Endothelial cell of umbilical vein (primary cell): ENCODE measurements around the gene RACGAP1. TPM values are rescaled to one million over a fixed set of nuclear protein-coding genes. Genes with fewer than 3 reads are reported as not detected.

Source experiments
- BruUV-seq: library from RNA; stranded (reverse); fragments of 400-500 nt; replicated peaks from 2 replicates; lab custom pipeline; 2021; lab: Mats Ljungman, UMichigan
- CTCF ChIA-PET: fragments of 300-600, 350-600 bp; sonication (Branson Sonifier 250); formaldehyde crosslinking; loops from one replicate; lab custom pipeline; 2021; ENCODE audit warnings: antibody characterized with exemption, inconsistent platforms; lab: Charles Lee
- POLR2A ChIA-PET: fragments of 300-600, 350-600 bp; sonication (Branson Sonifier 250); formaldehyde crosslinking; loops from one replicate; lab custom pipeline; 2021; ENCODE audit warnings: antibody characterized with exemption, inconsistent platforms; lab: Charles Lee
- DNase-seq: peaks from one replicate; pipeline ENCODE4 v3.0.0-alpha.2; 2011; ENCODE audit warnings: low read depth, low spot score
- FAIRE-seq: peaks from 2 replicates; lab custom pipeline; 2011; peaks lifted over from hg19 to GRCh38; lab: Jason Lieb, UNC
- H2AFZ ChIP-seq: 2 replicates; pipeline ENCODE4 v1.6.0; 2012; ENCODE audit warnings: low read depth, low read length, control low read depth, inconsistent platforms
- H3K27ac ChIP-seq: 2 replicates; pipeline ENCODE4 v1.5.1; 2011; ENCODE audit warnings: low read depth, mild to moderate bottlenecking, control low read depth, low read length, moderate library complexity; ENCODE audit not compliant: insufficient read depth
- H3K27me3 ChIP-seq, 2 experiments: 2 replicates each; pipeline versions ENCODE4 v1.6.0 to v1.6.1; 2011; ENCODE audit warnings: low read length in 2 of 2, mixed read lengths in 1 of 2; ENCODE audit not compliant: control insufficient read depth in 2 of 2, insufficient read depth in 2 of 2
- H3K36me3 ChIP-seq, 2 experiments: 2 replicates in 1 of 2; 3 replicates in 1 of 2; pipeline ENCODE4 v1.5.1; 2011; ENCODE audit warnings: low read length in 2 of 2, mild to moderate bottlenecking in 1 of 2, moderate library complexity in 1 of 2; ENCODE audit not compliant: control insufficient read depth in 2 of 2, insufficient read depth in 2 of 2; ENCODE audit errors: extremely low read depth in 1 of 2
- H3K4me1 ChIP-seq: 3 replicates; pipeline ENCODE4 v1.5.1; 2011; ENCODE audit warnings: mild to moderate bottlenecking, low read length; ENCODE audit not compliant: control insufficient read depth, insufficient read depth; ENCODE audit errors: extremely low read depth
- H3K4me2 ChIP-seq: 2 replicates; pipeline ENCODE4 v1.6.1; 2011; ENCODE audit warnings: low read length, control low read depth, mixed read lengths; ENCODE audit not compliant: insufficient read depth
- H3K4me3 ChIP-seq, 3 experiments: fragments of 200-600 bp in 1 of 3; sonication (generic), shearing (Covaris generic) in 1 of 3; replicated peaks in 1 of 3; 2 replicates each; pipeline ENCODE4 v1.5.1; 2011 to 2016; ENCODE audit warnings: control low read depth in 3 of 3, low read length in 3 of 3, mild to moderate bottlenecking in 2 of 3, inconsistent platforms in 1 of 3, low read depth in 1 of 3, moderate library complexity in 1 of 3; ENCODE audit not compliant: insufficient read depth in 1 of 3
- H3K79me2 ChIP-seq: 2 replicates; pipeline ENCODE4 v1.6.0; 2012; ENCODE audit warnings: low read length, inconsistent platforms; ENCODE audit not compliant: control insufficient read depth, insufficient read depth
- H3K9ac ChIP-seq: replicated peaks from 2 replicates; pipeline ENCODE3; 2011; ENCODE audit warnings: low read length, control low read depth; ENCODE audit not compliant: insufficient read depth; ENCODE audit errors: extremely low read depth
- H3K9me1 ChIP-seq: replicated peaks from 3 replicates; pipeline ENCODE4 v1.6.0; 2011; ENCODE audit warnings: mild to moderate bottlenecking, low read length; ENCODE audit not compliant: control insufficient read depth, insufficient read depth; ENCODE audit errors: extremely low read depth
- H3K9me3 ChIP-seq: replicated peaks from 2 replicates; pipeline ENCODE4 v1.5.1; 2012; ENCODE audit warnings: low read length, inconsistent platforms; ENCODE audit not compliant: control insufficient read depth, insufficient read depth
- H4K20me1 ChIP-seq: replicated peaks from 2 replicates; pipeline ENCODE3; 2011; ENCODE audit warnings: mild to moderate bottlenecking, low read length; ENCODE audit not compliant: control insufficient read depth, insufficient read depth; ENCODE audit errors: extremely low read depth
- CTCF ChIP-seq, 2 donors: IDR thresholded peaks; 1 replicate in 1 of 2; 2 replicates in 1 of 2; pipeline ENCODE4 v1.5.1; 2011; ENCODE audit warnings: low read length in 2 of 2, mild to moderate bottlenecking in 2 of 2, moderate library complexity in 2 of 2, control low read depth in 1 of 2, inconsistent platforms in 1 of 2, low read depth in 1 of 2; ENCODE audit not compliant: insufficient read depth in 1 of 2; ENCODE audit errors: extremely low read depth in 1 of 2
- EZH2 ChIP-seq: IDR thresholded peaks from 2 replicates; pipeline ENCODE4 v1.6.1; 2012; ENCODE audit warnings: borderline replicate concordance, low read depth, mild to moderate bottlenecking, moderate library complexity, low read length, inconsistent platforms; ENCODE audit not compliant: severe bottlenecking
- FOS ChIP-seq: IDR thresholded peaks from 2 replicates; pipeline ENCODE4 v1.6.1; 2011; ENCODE audit warnings: mild to moderate bottlenecking, low read length, moderate library complexity, borderline replicate concordance; ENCODE audit not compliant: insufficient read depth
- GATA2 ChIP-seq: IDR thresholded peaks from 2 replicates; pipeline ENCODE4 v1.7.0; 2011; ENCODE audit warnings: low read depth, mild to moderate bottlenecking, moderate library complexity, mixed read lengths, low read length; ENCODE audit not compliant: insufficient read length, insufficient read depth
- JUN ChIP-seq: IDR thresholded peaks from 2 replicates; pipeline ENCODE4 v1.6.1; 2011; ENCODE audit warnings: borderline replicate concordance, low read depth; ENCODE audit not compliant: insufficient read length, insufficient read depth
- MAX ChIP-seq: IDR thresholded peaks from 2 replicates; pipeline ENCODE4 v1.6.1; 2011; ENCODE audit not compliant: insufficient read depth, insufficient read length
- MYC ChIP-seq: IDR thresholded peaks from one replicate; pipeline ENCODE4 v1.6.1; 2011; ENCODE audit warnings: mild to moderate bottlenecking, low read depth, low read length
- POLR2A ChIP-seq: IDR thresholded peaks from 2 replicates; pipeline ENCODE4 v1.6.1; 2012; ENCODE audit warnings: low read depth, mild to moderate bottlenecking, control low read depth, low read length
- POLR2AphosphoS5 ChIP-seq: IDR thresholded peaks from 2 replicates; pipeline ENCODE4 v1.6.1; 2012; ENCODE audit warnings: low read depth, mild to moderate bottlenecking, control low read depth, low read length, moderate library complexity; ENCODE audit not compliant: insufficient read depth
- dilution Hi-C: fragments of 300-500 bp; cut with MboI; formaldehyde crosslinking; loops from one replicate; pipeline ENCODE4 v1.15.0; 2019; ENCODE audit warnings: low sequenced_read_pairs; ENCODE audit not compliant: extremely low pct_ligation_motif_present
- intact Hi-C: fragments of 100-400 bp; cut with micrococcal nuclease; formaldehyde crosslinking; loops from one replicate; pipeline ENCODE4 v1.10.0; 2022
- polyA plus RNA-seq, 4 experiments: library from polyadenylated mRNA; depleted of rRNA in 3 of 4; stranded (reverse) in 3 of 4; unstranded in 1 of 4; fragments of >200 nt; gene quantifications; 2 replicates each; pipeline versions ENCODE4 v1.2.1 to v1.2.3, GENCODE V29; 2011 to 2012; ENCODE audit warnings: missing spikeins in 1 of 4
- total RNA-seq: library from RNA; stranded (reverse); gene quantifications from 2 replicates; pipeline ENCODE4 v1.2.3, GENCODE V29; 2021

Gene RACGAP1
- total and polyA plus RNA-seq, 2 donors (not counting 3 experiments of a cell fraction or from before 2014, with no cell fraction given), result 16.5 to 56.3 TPM

- Histone ChIP-seq H3K4me1 (peaks cover 5% of the 10 kb centered on the region), H2AFZ (no peak overlapping the region), H3K9me1 (no peaks in the 10 kb centered on the region), H3K27me3 (peaks cover 49 to 56% of the 10 kb centered on the region in 2 experiments), H3K4me3 (no peak overlapping the region), H4K20me1 (no peaks in the 10 kb centered on the region), H3K9ac (no peak overlapping the region), H3K4me2 (no peak overlapping the region), H3K9me3 (no peaks in the 10 kb centered on the region), H3K27ac (no peak overlapping the region), H3K36me3 (no peaks in the 10 kb centered on the region), H3K79me2 (no peaks in the 10 kb centered on the region)
- no peak for FAIRE-seq
- no TSS peak for BruUV-seq
- no peak for DNase-seq
- dilution Hi-C loops (loop anchor here (25.0 kb wide), 1 partner anchor 91 kb away; the partner anchor contains the start of genes AQP2, AQP5 and AQP6), intact Hi-C loops (no loop called here)
- POLR2A ChIA-PET, result no interaction called here
- TF ChIP-seq POLR2A (no peak), POLR2AphosphoS5 (no peak), MAX (no peak), FOS (no peak), CTCF (IDR thresholded peaks at IDR 0.05; ENCODE audit: extremely low read depth in 1 of 2, insufficient read depth in 1 of 2, low read depth in 1 of 2, low read length in 2 of 2) (no peak), GATA2 (no peak), EZH2 (no peak), MYC (no peak), JUN (no peak)
- CTCF ChIA-PET, result interaction anchor here (7.7 to 11.2 kb wide), 2 partner anchors 16 to 85 kb away, joined by 168 to 191 read pairs; partner anchors contain the start of gene AQP6
Measured at GRCh38 chr12:50053583-50053982, 28.3 kb upstream of the RACGAP1 start.
